ENCODE results near the gene TOB2.

GRCh38 chr22:41482319-41482935 lies 35.8 kb upstream of the TOB2 start:
- no peak for TF ChIP-seq EZH2 (IDR thresholded peaks at IDR 0.05; ENCODE audit: insufficient read depth, poor library complexity, severe bottlenecking)
- no peak for TF ChIP-seq EZH2phosphoT487 (IDR thresholded peaks at IDR 0.05; ENCODE audit: insufficient read depth, low read depth)

Measured in GM23248 (cell line).